SK-N-SH treated with all-trans-retinoic acid at 6 μM for 48 hours (cell line): ENCODE measurements around the gene ARFRP1.
A peak's percentile ranks its signal among the peaks of the same experiment; 100 is the strongest.

ENCODE experiments used
- ATAC-seq: fragments of 200-7000 bp; cut with Tn5 transposase; 3 replicates; pipeline ENCODE4 v1.9.1; 2020; ENCODE audit warnings: mild to moderate bottlenecking, moderate library complexity
- ARNTL ChIP-seq: fragments of 450-650 bp; formaldehyde crosslinking; IDR thresholded peaks from 2 replicates; pipeline ENCODE4 v1.5.0; 2020; ENCODE audit warnings: low read depth, mild to moderate bottlenecking, moderate library complexity, borderline replicate concordance
- BACH2 ChIP-seq: fragments of 250-450 bp; sonication (Bioruptor Pico); IDR thresholded peaks from 2 replicates; pipeline ENCODE4 v1.9.0; 2021; ENCODE audit warnings: mild to moderate bottlenecking, borderline replicate concordance
- CREB5 ChIP-seq: fragments of 250-450 bp; sonication (Bioruptor Pico); IDR thresholded peaks from 2 replicates; pipeline ENCODE4 v1.5.1; 2020; ENCODE audit warnings: low read depth, mild to moderate bottlenecking, moderate library complexity
- CSDC2 ChIP-seq: fragments of 250-450 bp; sonication (Bioruptor Pico); IDR thresholded peaks from 2 replicates; pipeline ENCODE4 v1.5.0; 2020; ENCODE audit warnings: mild to moderate bottlenecking, moderate library complexity
- CSRNP3 ChIP-seq: fragments of 250-450 bp; sonication (Bioruptor Pico); IDR thresholded peaks from 2 replicates; pipeline ENCODE4 v1.5.1; 2021; ENCODE audit warnings: mild to moderate bottlenecking, moderate library complexity
- ESRRG ChIP-seq: fragments of 250-450 bp; sonication (Bioruptor Pico); IDR thresholded peaks from 2 replicates; pipeline ENCODE4 v1.6.1; 2021; ENCODE audit warnings: mild to moderate bottlenecking
- GLIS3 ChIP-seq: fragments of 250-450 bp; sonication (Bioruptor Pico); IDR thresholded peaks from 2 replicates; pipeline ENCODE4 v1.5.0; 2020; ENCODE audit warnings: mild to moderate bottlenecking, moderate library complexity
- ISL1 ChIP-seq: fragments of 250-450 bp; sonication (Bioruptor Pico); IDR thresholded peaks from 2 replicates; pipeline ENCODE4 v2.1.2; 2022; ENCODE audit warnings: mild to moderate bottlenecking, moderate library complexity
- OSR1 ChIP-seq: fragments of 250-450 bp; sonication (Bioruptor Pico); IDR thresholded peaks from 2 replicates; pipeline ENCODE4 v1.8.0; 2022; ENCODE audit warnings: moderate library complexity, mild to moderate bottlenecking, inconsistent platforms
- POU6F1 ChIP-seq: fragments of 250-450 bp; sonication (Bioruptor Pico); IDR thresholded peaks from 2 replicates; pipeline ENCODE4 v1.8.0; 2021; ENCODE audit warnings: low read depth, mild to moderate bottlenecking, moderate library complexity, borderline replicate concordance
- PPARA ChIP-seq: fragments of 250-450 bp; sonication (Bioruptor Pico); IDR thresholded peaks from 2 replicates; pipeline ENCODE4 v1.5.0; 2020; ENCODE audit warnings: mild to moderate bottlenecking, borderline replicate concordance
- TOX ChIP-seq: fragments of 250-450 bp; sonication (Bioruptor Pico); IDR thresholded peaks from 2 replicates; pipeline ENCODE4 v1.8.0; 2021; ENCODE audit warnings: mild to moderate bottlenecking, moderate library complexity, borderline replicate concordance
- TSHZ2 ChIP-seq: fragments of 250-450 bp; sonication (Bioruptor Pico); IDR thresholded peaks from 2 replicates; pipeline ENCODE4 v1.5.0; 2020; ENCODE audit warnings: mild to moderate bottlenecking, moderate library complexity
- ZC3H10 ChIP-seq: fragments of 250-450 bp; sonication (Bioruptor Pico); IDR thresholded peaks from 2 replicates; pipeline ENCODE4 v1.5.1; 2021; ENCODE audit warnings: mild to moderate bottlenecking, moderate library complexity
- ZFP3 ChIP-seq: fragments of 250-450 bp; sonication (Bioruptor Pico); IDR thresholded peaks from 2 replicates; pipeline ENCODE4 v1.5.0; 2020; ENCODE audit warnings: mild to moderate bottlenecking, moderate library complexity
- ZFP30 ChIP-seq: fragments of 450-650 bp; formaldehyde crosslinking; IDR thresholded peaks from 2 replicates; pipeline ENCODE4 v1.5.0; 2022; ENCODE audit warnings: mild to moderate bottlenecking, moderate library complexity
- ZNF565 ChIP-seq: fragments of 450-650 bp; formaldehyde crosslinking; conservative IDR thresholded peaks from 2 replicates; pipeline ENCODE4 v1.5.0; 2020; ENCODE audit warnings: low read depth, mild to moderate bottlenecking, moderate library complexity
- ZNF70 ChIP-seq: fragments of 450-650 bp; formaldehyde crosslinking; IDR thresholded peaks from 2 replicates; pipeline ENCODE4 v1.5.0; 2020; ENCODE audit warnings: mild to moderate bottlenecking, moderate library complexity

Gene ARFRP1, protein sequence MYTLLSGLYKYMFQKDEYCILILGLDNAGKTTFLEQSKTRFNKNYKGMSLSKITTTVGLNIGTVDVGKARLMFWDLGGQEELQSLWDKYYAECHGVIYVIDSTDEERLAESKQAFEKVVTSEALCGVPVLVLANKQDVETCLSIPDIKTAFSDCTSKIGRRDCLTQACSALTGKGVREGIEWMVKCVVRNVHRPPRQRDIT

GRCh38 chr20:63707558-63708300, at the start of gene ARFRP1, which contains the start of gene ZGPAT:
Gene ARFRP1 (minus strand): TSS chr20:63707976. CDS start chr20:63707091, 885 bp downstream.
Gene ZGPAT (plus strand): TSS chr20:63708039. CDS start chr20:63708581, 542 bp downstream.
- ATAC-seq, result peak; percentile 93
- no peak for TF ChIP-seq CREB5
- TF ChIP-seq TSHZ2, result 0 out of 2 replicates have a peak, but pooled peaks have one; percentile 7

DNA sequence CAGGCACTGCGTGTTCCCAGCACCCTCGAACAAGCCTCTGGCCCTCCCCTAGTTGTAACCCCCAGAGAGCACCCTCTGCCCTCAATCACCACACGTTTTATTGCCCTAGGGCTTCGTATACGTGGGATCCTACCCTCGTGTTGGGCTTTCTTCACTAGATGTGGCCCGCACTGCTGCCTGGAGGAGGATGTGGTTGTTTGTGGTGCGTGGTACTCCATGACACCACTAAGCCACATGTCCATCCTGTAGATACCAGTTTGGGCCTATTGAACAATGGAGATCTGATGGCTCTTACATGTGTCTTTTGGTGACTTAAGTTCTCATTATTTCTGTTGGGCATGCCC, 48.8 kb upstream of the ARFRP1 start:
- ATAC-seq, result no peak
- TF ChIP-seq ZFP30 (CRISPR knock-in tag) (no peak), OSR1 (CRISPR knock-in tag) (no peak), CSDC2 (CRISPR knock-in tag) (no peak), TSHZ2 (no peak), POU6F1 (CRISPR knock-in tag) (no peak), ZNF70 (no peak), ARNTL (no peak), TOX (no peak), ZNF565 (CRISPR knock-in tag) (no peak), CSRNP3 (CRISPR knock-in tag) (no peak)

GRCh38 chr20:63755933-63756647, 48.3 kb upstream of the ARFRP1 start:
- ATAC-seq, result no peak
- no peak for TF ChIP-seq PPARA

- no peak for ATAC-seq
- TF ChIP-seq ZFP3 (CRISPR knock-in tag) (no peak), TSHZ2 (no peak), ESRRG (CRISPR knock-in tag) (no peak), CREB5 (no peak), BACH2 (CRISPR knock-in tag) (no peak), ZC3H10 (CRISPR knock-in tag) (no peak), ISL1 (CRISPR knock-in tag) (no peak), OSR1 (CRISPR knock-in tag) (no peak), GLIS3 (CRISPR knock-in tag) (no peak), CSDC2 (CRISPR knock-in tag) (no peak), ZNF565 (CRISPR knock-in tag) (no peak), ZNF70 (no peak)
These were observed 46.2 kb upstream of the ARFRP1 start for GRCh38 chr20:63754008-63754407.
